Nephron progenitor cell (in vitro differentiated cells): ENCODE measurements around the gene PACS1.

Experiments used
- DNase-seq: peaks from one replicate; pipeline ENCODE4 v3.0.0; 2021
- H3K27ac Mint-ChIP-seq: 2 replicates; pipeline ENCODE4 v1.8.0; 2021; ENCODE audit warnings: mild to moderate bottlenecking, moderate library complexity, mixed read lengths
- H3K27me3 Mint-ChIP-seq: 2 replicates; pipeline ENCODE4 v1.8.0; 2021; ENCODE audit warnings: mild to moderate bottlenecking, low read depth, mixed read lengths; ENCODE audit not compliant: poor library complexity
- H3K36me3 Mint-ChIP-seq: 2 replicates; pipeline ENCODE4 v1.8.0; 2021; ENCODE audit warnings: low read depth, mixed read lengths
- H3K4me1 Mint-ChIP-seq: 2 replicates; pipeline ENCODE4 v1.8.0; 2021; ENCODE audit warnings: mixed read lengths
- H3K4me3 Mint-ChIP-seq: 2 replicates; pipeline ENCODE4 v1.8.0; 2021; ENCODE audit warnings: mild to moderate bottlenecking, moderate library complexity, mixed read lengths
- H3K9me3 Mint-ChIP-seq: 2 replicates; pipeline ENCODE4 v1.8.0; 2021; ENCODE audit warnings: mild to moderate bottlenecking, moderate library complexity, mixed read lengths
- CTCF ChIP-seq: fragments of 200-600 bp; sonication (generic); IDR thresholded peaks from 2 replicates; pipeline ENCODE4 v1.5.0; 2021; ENCODE audit warnings: antibody characterized with exemption

PACS1 gene

GRCh38 chr11:66286699-66287098 lies 216.6 kb downstream of the PACS1 start:
- no peak for TF ChIP-seq CTCF
- peaks cover 30% of the 10 kb centered on the region for H3K27me3 Mint-ChIP-seq
- no peaks in the 10 kb centered on the region for H3K9me3 Mint-ChIP-seq
- H3K36me3 Mint-ChIP-seq = no peaks in the 10 kb centered on the region
- no peak overlapping the region for H3K27ac Mint-ChIP-seq
- H3K4me3 Mint-ChIP-seq = peak overlapping the region; percentile 44
- peaks cover 50% of the 10 kb centered on the region for H3K4me1 Mint-ChIP-seq
- DNase-seq = no peak

GRCh38 chr11:66287211-66287888 lies 217.3 kb downstream of the PACS1 start:
- Mint-ChIP-seq H3K4me1 (peaks cover 44% of the 10 kb centered on the region), H3K9me3 (no peaks in the 10 kb centered on the region), H3K27ac (peak overlapping the region; percentile 66), H3K27me3 (peaks cover 31% of the 10 kb centered on the region), H3K4me3 (peak overlapping the region; percentile 94), H3K36me3 (no peaks in the 10 kb centered on the region)
- TF ChIP-seq CTCF = no peak
- no peak for DNase-seq

GRCh38 chr11:66287889-66288670 lies 218.0 kb downstream of the PACS1 start:
- no peak for DNase-seq
- Mint-ChIP-seq H3K9me3 (no peaks in the 10 kb centered on the region), H3K4me1 (peaks cover 45% of the 10 kb centered on the region), H3K4me3 (peak overlapping the region; percentile 94), H3K27ac (peak overlapping the region; percentile 98), H3K27me3 (peaks cover 38% of the 10 kb centered on the region), H3K36me3 (no peaks in the 10 kb centered on the region)
- no peak for TF ChIP-seq CTCF

- no peaks in the 10 kb centered on the region for H3K36me3 Mint-ChIP-seq
- no peak for TF ChIP-seq CTCF
- H3K4me3 Mint-ChIP-seq = peak within 1 kb of the TSS; percentile 94
- DNase-seq = peak; percentile 97
- peaks cover 47% of the 10 kb centered on the region for H3K27me3 Mint-ChIP-seq
- H3K4me1 Mint-ChIP-seq = peaks cover 43% of the 10 kb centered on the region
- no peaks in the 10 kb centered on the region for H3K9me3 Mint-ChIP-seq
- H3K27ac Mint-ChIP-seq = peak within 1 kb of the TSS; percentile 99
These were observed 218.8 kb downstream of the PACS1 start, which contains the start of gene YIF1A for GRCh38 chr11:66288671-66289547. Gene YIF1A (minus strand): TSS chr11:66289143. CDS start chr11:66288985, 158 bp downstream.

GRCh38 chr11:66289548-66290329 lies 219.7 kb downstream of the PACS1 start:
- peak overlapping the region; percentile 94 for H3K4me3 Mint-ChIP-seq
- H3K27me3 Mint-ChIP-seq = peaks cover 52% of the 10 kb centered on the region
- no peak for TF ChIP-seq CTCF
- H3K9me3 Mint-ChIP-seq = no peaks in the 10 kb centered on the region
- DNase-seq = peak; percentile 94
- H3K36me3 Mint-ChIP-seq = no peaks in the 10 kb centered on the region
- peak overlapping the region; percentile 99 for H3K27ac Mint-ChIP-seq
- peaks cover 43% of the 10 kb centered on the region for H3K4me1 Mint-ChIP-seq
